Mammary epithelial cell (primary cell): Measurements from ENCODE around the gene NAA80.

Experiments used
- CTCF ChIP-seq, 2 donors: IDR thresholded peaks in 1 of 2; conservative IDR thresholded peaks in 1 of 2; 2 replicates each; pipeline ENCODE4 v1.5.1; 2011 to 2012; ENCODE audit warnings: inconsistent platforms in 2 of 2, low read length in 2 of 2, mild to moderate bottlenecking in 2 of 2, control low read depth in 1 of 2, low read depth in 1 of 2; ENCODE audit not compliant: insufficient read depth in 1 of 2; ENCODE audit errors: extremely low read depth in 1 of 2
- EZH2 ChIP-seq: IDR thresholded peaks from 2 replicates; pipeline ENCODE4 v1.6.1; 2012; ENCODE audit warnings: low read length, inconsistent platforms, borderline replicate concordance

- no peak for TF ChIP-seq CTCF (conservative IDR thresholded peaks at IDR 0.05 in 1 of 2, IDR thresholded peaks at IDR 0.05 in 1 of 2; ENCODE audit: extremely low read depth in 1 of 2, insufficient read depth in 1 of 2, low read depth in 1 of 2, low read length in 2 of 2)
- TF ChIP-seq EZH2: no peak
Measured at GRCh38 chr3:50319894-50320625, 20.9 kb upstream of the NAA80 start.
